Stimulated activated naive CD8-positive, alpha-beta T cell treated with anti-CD3 and anti-CD28 coated beads, Interleukin-15, Interleukin-2, amounts not matched to agents 100 U/mL and 50 U/mL, for 24 hours (primary cell): ENCODE results near the gene CPXM2.

Experiments
- ATAC-seq: fragments of 150-1000 bp; cut with Tn5 transposase; one replicate; pipeline ENCODE4 v1.10.0; 2021
- DNase-seq: peaks from one replicate; pipeline ENCODE4 v3.0.0; 2021

The CPXM2 gene

GRCh38 chr10:123847686-123848432 is 43.7 kb downstream of the CPXM2 start:
- no peak for ATAC-seq
- no peak for DNase-seq

- ATAC-seq: no peak
- DNase-seq: no peak
Observed at GRCh38 chr10:123843835-123844234, 47.8 kb downstream of the CPXM2 start.

GRCh38 chr10:123842692-123843385 is 48.8 kb downstream of the CPXM2 start:
- DNase-seq: no peak
- no peak for ATAC-seq

- DNase-seq: no peak
- ATAC-seq: no peak
Observed at GRCh38 chr10:123841560-123841959, 50.0 kb downstream of the CPXM2 start.

- ATAC-seq (no peak), DNase-seq (no peak)
Observed at GRCh38 chr10:123841115-123841514, 50.5 kb downstream of the CPXM2 start.

- no peak for DNase-seq
- no peak for ATAC-seq
Observed at GRCh38 chr10:123840714-123841113, 50.9 kb downstream of the CPXM2 start.

- DNase-seq (no peak), ATAC-seq (no peak)
Observed at GRCh38 chr10:123838596-123839310, 52.9 kb downstream of the CPXM2 start.

- no peak for DNase-seq
- no peak for ATAC-seq
Observed at GRCh38 chr10:123837756-123838155, 53.9 kb downstream of the CPXM2 start.

- DNase-seq: no peak
Observed at GRCh38 chr10:123836418-123837145, 55.0 kb downstream of the CPXM2 start.

GRCh38 chr10:123835575-123835974 is 56.0 kb downstream of the CPXM2 start:
- ATAC-seq: no peak
- no peak for DNase-seq

More at GRCh38 chr10:123836418-123837145, 55.0 kb downstream of the CPXM2 start:
- ATAC-seq: peak; percentile 19

GRCh38 chr10:123833170-123833850 is 58.3 kb downstream of the CPXM2 start:
- no peak for ATAC-seq
- no peak for DNase-seq

- no peak for ATAC-seq
- DNase-seq: no peak
Observed at GRCh38 chr10:123831259-123831658, 60.3 kb downstream of the CPXM2 start.

GRCh38 chr10:123821136-123821535 is 70.5 kb downstream of the CPXM2 start:
- ATAC-seq: no peak
- no peak for DNase-seq

- ATAC-seq (no peak), DNase-seq (no peak)
Observed at GRCh38 chr10:123809632-123810031, 82.0 kb downstream of the CPXM2 start.

GRCh38 chr10:123808906-123809305 is 82.7 kb downstream of the CPXM2 start:
- no peak for DNase-seq
- ATAC-seq: no peak

- no peak for DNase-seq
- ATAC-seq: no peak
Observed at GRCh38 chr10:123808286-123808685, 83.3 kb downstream of the CPXM2 start.

- ATAC-seq: no peak
- no peak for DNase-seq
Observed at GRCh38 chr10:123807444-123808035, 84.1 kb downstream of the CPXM2 start.

- DNase-seq (no peak), ATAC-seq (no peak)
Observed at GRCh38 chr10:123804716-123805115, 86.9 kb downstream of the CPXM2 start.

GRCh38 chr10:123800821-123801220 is 90.8 kb downstream of the CPXM2 start:
- ATAC-seq (no peak), DNase-seq (no peak)

GRCh38 chr10:123800289-123800688 is 91.3 kb downstream of the CPXM2 start:
- no peak for ATAC-seq
- DNase-seq: no peak

- ATAC-seq (no peak), DNase-seq (no peak)
Observed at GRCh38 chr10:123798856-123799255, 92.8 kb downstream of the CPXM2 start.
